Stimulated activated CD8-positive, alpha-beta memory T cell treated with anti-CD3 and anti-CD28 coated beads, Interleukin-7, amount 100 ng/mL, for 24 hours (primary cell): ENCODE results near the gene DNAJC10.
"Not testable (repeated sequence)": the region's sequence is repeated elsewhere in the genome, so short reads cannot be mapped to it uniquely, and the experiment has no call there.

Experiments used
- DNase-seq: peaks from one replicate; pipeline ENCODE4 v3.0.0-alpha.2; 2020; ENCODE audit warnings: low read depth

DNAJC10 gene

GRCh38 chr2:182724656-182725055 lies 8.6 kb downstream of the DNAJC10 start:
- DNase-seq: no peak

GRCh38 chr2:182726473-182726872 lies 10.4 kb downstream of the DNAJC10 start:
- no peak for DNase-seq

- no peak for DNase-seq
Observed at GRCh38 chr2:182728014-182728413, 12.0 kb downstream of the DNAJC10 start.

- no peak for DNase-seq
Observed at GRCh38 chr2:182729710-182730339, 13.8 kb downstream of the DNAJC10 start.

GRCh38 chr2:182730486-182730885 lies 14.4 kb downstream of the DNAJC10 start:
- no peak for DNase-seq

GRCh38 chr2:182732736-182733135 lies 16.7 kb downstream of the DNAJC10 start:
- DNase-seq: no peak

- DNase-seq: no peak
Observed at GRCh38 chr2:182733572-182733971, 17.5 kb downstream of the DNAJC10 start.

- DNase-seq: not testable (repeated sequence)
Observed at GRCh38 chr2:182736856-182737255, 20.8 kb downstream of the DNAJC10 start.

- no peak for DNase-seq
Observed at GRCh38 chr2:182740701-182741100, 24.6 kb downstream of the DNAJC10 start.

- no peak for DNase-seq
Observed at GRCh38 chr2:182741620-182742019, 25.6 kb downstream of the DNAJC10 start.

GRCh38 chr2:182744490-182744889 lies 28.4 kb downstream of the DNAJC10 start:
- DNase-seq: no peak

- no peak for DNase-seq
Observed at GRCh38 chr2:182745061-182745460, 29.0 kb downstream of the DNAJC10 start.

- DNase-seq: not testable (repeated sequence)
Observed at GRCh38 chr2:182745894-182746293, 29.8 kb downstream of the DNAJC10 start.

GRCh38 chr2:182754231-182754630 lies 38.2 kb downstream of the DNAJC10 start:
- DNase-seq: no peak

- DNase-seq: no peak
Observed at GRCh38 chr2:182758379-182758778, 42.3 kb downstream of the DNAJC10 start.

- no peak for DNase-seq
Observed at GRCh38 chr2:182761903-182762302, 45.8 kb downstream of the DNAJC10 start.

- no peak for DNase-seq
Observed at GRCh38 chr2:182763311-182763912, 47.4 kb downstream of the DNAJC10 start.

- DNase-seq: no peak
Observed at GRCh38 chr2:182766626-182767025, 50.6 kb downstream of the DNAJC10 start.

- DNase-seq: no peak
Observed at GRCh38 chr2:182767578-182767977, 51.5 kb downstream of the DNAJC10 start.

- DNase-seq: not testable (repeated sequence)
Observed at GRCh38 chr2:182768950-182769349, 52.9 kb downstream of the DNAJC10 start.

GRCh38 chr2:182779323-182779722 lies 63.3 kb downstream of the DNAJC10 start:
- DNase-seq: no peak

- not testable (repeated sequence) for DNase-seq
Observed at GRCh38 chr2:182781099-182781498, 65.0 kb downstream of the DNAJC10 start.

- not testable (repeated sequence) for DNase-seq
Observed at GRCh38 chr2:182782686-182783085, 66.6 kb downstream of the DNAJC10 start.
